Measurements from ENCODE around the gene PIEZO2.

The PIEZO2 gene

DNA sequence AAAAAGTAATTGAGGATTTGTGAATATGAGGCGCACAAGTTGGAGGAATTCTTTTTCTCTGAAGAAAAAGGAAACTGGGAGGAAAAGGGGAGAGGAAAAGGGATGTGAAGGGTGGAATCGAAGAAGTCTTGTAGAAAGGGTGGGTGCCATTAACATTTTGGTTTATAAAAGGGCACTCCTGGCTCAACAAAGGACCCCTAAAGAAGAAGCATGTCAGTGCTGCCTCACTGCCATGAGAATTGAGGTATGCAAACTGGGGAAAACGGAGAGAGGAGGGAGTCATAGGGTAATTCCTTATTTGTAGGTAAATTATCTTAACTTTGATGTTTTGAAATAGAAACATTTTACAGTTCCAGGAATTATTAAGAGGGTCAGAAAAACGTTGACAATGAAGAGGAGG is 416.4 kb downstream of the PIEZO2 start:
- H3K4me3 ChIP-seq (ENCODE audit: low read length): no peak overlapping the region

GRCh38 chr18:10727477-10727876 is 421.9 kb downstream of the PIEZO2 start:
- H3K4me3 ChIP-seq (ENCODE audit: low read length): no peak overlapping the region
- TF ChIP-seq ZNF274 (IDR thresholded peaks at IDR 0.05; ENCODE audit: low read depth, low read length): no peak

More for the DNA sequence above, 416.4 kb downstream of the PIEZO2 start:
- no peak for TF ChIP-seq ZNF274 (IDR thresholded peaks at IDR 0.05; ENCODE audit: low read depth, low read length)

GRCh38 chr18:10726198-10727068 is 422.9 kb downstream of the PIEZO2 start:
- TF ChIP-seq ZNF274 (IDR thresholded peaks at IDR 0.05; ENCODE audit: low read depth, low read length): no peak
- peak overlapping the region; percentile 13; the same call in 1 of the 2 replicates for H3K4me3 ChIP-seq (ENCODE audit: low read length)

DNA sequence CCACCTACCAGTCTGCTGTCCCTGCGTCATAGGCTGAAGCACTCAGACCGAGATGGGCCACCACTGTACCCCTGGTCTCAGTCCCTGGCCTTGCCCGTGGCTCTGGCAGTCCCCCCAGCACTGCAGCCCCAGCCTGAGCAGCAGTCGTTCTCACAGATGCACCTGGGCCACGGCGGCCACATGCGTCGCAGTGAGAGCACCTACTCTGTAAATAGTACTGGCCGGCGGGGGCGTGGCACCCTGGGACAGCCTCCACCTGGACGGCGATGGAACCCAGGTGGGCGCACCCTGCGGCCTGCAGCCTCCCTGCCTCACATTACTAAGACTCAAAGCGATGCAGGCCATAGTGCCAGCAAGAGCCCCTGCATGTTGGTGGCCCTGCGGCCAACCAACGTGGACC is 424.7 kb downstream of the PIEZO2 start:
- TF ChIP-seq ZNF274 (IDR thresholded peaks at IDR 0.05; ENCODE audit: low read depth, low read length): no peak
- no peak overlapping the region for H3K4me3 ChIP-seq (ENCODE audit: low read length)

DNA sequence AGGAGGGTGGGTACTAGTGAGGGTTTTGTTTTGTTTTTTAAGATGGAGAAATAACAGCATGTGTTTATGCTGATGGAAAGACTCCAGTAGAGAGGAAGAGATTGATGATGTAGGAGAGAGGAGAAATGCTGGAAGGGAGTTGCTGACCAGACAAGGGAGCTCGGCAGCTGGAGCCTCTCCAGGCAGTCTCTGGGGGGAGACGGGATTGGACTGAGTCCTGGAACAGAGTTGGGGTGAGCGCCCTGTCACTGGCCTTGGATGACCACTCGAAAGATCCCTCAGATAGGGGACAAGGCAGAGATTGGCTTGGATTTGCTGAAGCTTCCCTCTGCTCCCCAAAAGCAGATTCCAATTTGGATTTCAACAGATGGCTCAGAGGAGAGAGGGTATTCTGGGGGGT is 425.9 kb downstream of the PIEZO2 start:
- H3K4me3 ChIP-seq (ENCODE audit: low read length): no peak overlapping the region
- TF ChIP-seq ZNF274 (IDR thresholded peaks at IDR 0.05; ENCODE audit: low read depth, low read length): no peak

GRCh38 chr18:10718809-10719208 is 430.6 kb downstream of the PIEZO2 start:
- no peak overlapping the region for H3K4me3 ChIP-seq (ENCODE audit: low read length)
- TF ChIP-seq ZNF274 (IDR thresholded peaks at IDR 0.05; ENCODE audit: low read depth, low read length): no peak

GRCh38 chr18:10715791-10716190 is 433.6 kb downstream of the PIEZO2 start:
- TF ChIP-seq ZNF274 (IDR thresholded peaks at IDR 0.05; ENCODE audit: low read depth, low read length): no peak

GRCh38 chr18:10713409-10713808 is 436.0 kb downstream of the PIEZO2 start:
- no peak for TF ChIP-seq ZNF274 (IDR thresholded peaks at IDR 0.05; ENCODE audit: low read depth, low read length)
- no peak overlapping the region for H3K4me3 ChIP-seq (ENCODE audit: low read length)

More at GRCh38 chr18:10715791-10716190, 433.6 kb downstream of the PIEZO2 start:
- no peak overlapping the region for H3K4me3 ChIP-seq (ENCODE audit: low read length)

DNA sequence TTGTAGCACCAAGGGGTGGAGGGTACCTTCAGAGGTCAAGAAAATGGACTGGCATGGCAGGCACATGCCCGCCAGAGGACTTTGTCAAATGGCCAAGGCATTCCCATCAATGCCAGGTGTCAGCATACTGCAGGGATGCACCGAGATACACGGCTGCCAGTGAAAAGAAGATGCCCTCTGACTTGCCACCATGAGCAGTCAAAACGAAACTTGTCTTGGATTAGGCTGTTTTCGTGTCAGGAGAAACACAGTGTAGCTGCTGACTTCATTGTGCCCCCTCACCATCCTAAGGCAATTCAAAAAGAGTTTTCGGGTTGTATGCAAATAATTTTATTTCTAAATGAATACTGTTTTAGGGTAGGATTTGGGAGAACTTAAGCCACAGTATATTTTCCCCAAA is 442.1 kb downstream of the PIEZO2 start:
- H3K4me3 ChIP-seq (ENCODE audit: low read length): no peak overlapping the region
- TF ChIP-seq ZNF274 (IDR thresholded peaks at IDR 0.05; ENCODE audit: low read depth, low read length): no peak

DNA sequence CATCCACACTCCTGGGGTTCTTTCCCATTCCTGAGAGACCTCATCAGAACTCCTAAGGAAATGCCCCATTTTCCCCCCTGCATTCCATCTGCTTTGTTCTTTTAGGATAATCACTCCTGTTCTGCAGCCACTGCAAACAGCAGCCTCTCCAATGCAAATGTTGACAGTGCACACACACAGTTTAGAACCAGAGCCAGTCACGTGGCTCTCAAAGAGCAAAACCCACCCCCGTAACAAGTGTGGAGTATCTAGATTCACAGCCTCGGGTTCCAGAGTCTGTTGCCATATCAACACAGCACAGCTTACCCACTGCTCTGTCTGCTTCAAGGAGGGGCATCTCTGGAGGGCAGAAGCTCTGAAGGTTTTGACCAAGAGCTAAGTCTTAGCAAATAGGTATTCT is 443.6 kb downstream of the PIEZO2 start:
- no peak overlapping the region for H3K4me3 ChIP-seq (ENCODE audit: low read length)
- TF ChIP-seq ZNF274 (IDR thresholded peaks at IDR 0.05; ENCODE audit: low read depth, low read length): no peak

DNA sequence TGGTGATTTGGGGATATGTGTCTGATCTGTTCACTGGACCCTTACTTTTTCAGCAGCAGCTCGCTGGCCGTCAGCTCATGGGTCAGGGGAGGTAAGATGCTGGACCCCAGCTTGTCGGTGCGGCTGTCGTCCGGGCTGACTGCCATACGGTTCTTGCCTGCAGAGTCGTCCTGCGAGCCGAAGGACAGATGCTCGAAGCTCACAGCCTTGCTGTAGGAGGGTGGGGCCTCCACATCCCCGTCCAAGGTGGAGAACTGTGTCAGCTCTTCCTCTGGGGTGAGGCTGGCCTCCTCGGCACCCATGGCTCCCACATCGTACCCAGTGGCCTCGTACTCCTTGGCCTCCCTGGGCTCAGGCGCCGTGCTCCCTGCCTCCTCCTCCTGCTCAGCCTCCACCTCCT is 444.1 kb downstream of the PIEZO2 start:
- TF ChIP-seq ZNF274 (IDR thresholded peaks at IDR 0.05; ENCODE audit: low read depth, low read length): no peak
- no peak overlapping the region for H3K4me3 ChIP-seq (ENCODE audit: low read length)

DNA sequence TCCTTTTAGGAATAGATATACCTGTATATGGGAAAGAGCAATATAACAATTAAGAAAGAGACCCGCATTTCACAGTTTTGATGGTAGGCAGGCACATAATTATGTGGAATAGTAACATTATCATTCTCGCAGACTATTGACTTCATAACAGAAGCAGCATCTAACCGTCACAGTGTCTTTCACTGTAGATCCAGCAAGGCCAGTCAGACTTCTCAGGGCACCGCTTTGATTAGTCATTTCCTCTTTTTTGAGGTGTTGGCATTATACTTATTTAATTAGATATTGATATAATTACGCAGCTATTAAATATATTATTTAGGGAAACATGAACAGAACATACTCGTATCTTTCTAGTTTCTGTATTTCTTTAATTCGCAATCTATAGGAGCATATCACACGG is 447.2 kb downstream of the PIEZO2 start:
- TF ChIP-seq ZNF274 (IDR thresholded peaks at IDR 0.05; ENCODE audit: low read depth, low read length): no peak
- no peak overlapping the region for H3K4me3 ChIP-seq (ENCODE audit: low read length)

- TF ChIP-seq ZNF274 (IDR thresholded peaks at IDR 0.05; ENCODE audit: low read depth, low read length): no peak
- H3K4me3 ChIP-seq (ENCODE audit: low read length): no peak overlapping the region
These were observed 459.0 kb downstream of the PIEZO2 start for GRCh38 chr18:10690366-10690765.

DNA sequence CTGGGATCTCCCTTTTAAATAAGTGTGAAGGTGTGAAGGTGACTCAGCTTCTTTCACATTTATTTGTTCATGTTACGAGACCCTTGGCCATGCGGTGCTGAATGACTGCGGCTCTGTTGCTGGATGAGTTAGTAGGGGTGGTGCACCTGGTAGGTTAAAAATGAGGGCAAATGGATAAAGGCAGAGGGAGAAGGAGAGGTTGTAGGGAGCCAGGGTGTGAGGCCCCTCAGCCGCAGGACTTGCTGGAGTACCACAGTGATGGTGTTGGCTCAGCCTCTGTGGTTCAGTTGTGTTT is 459.4 kb downstream of the PIEZO2 start:
- H3K4me3 ChIP-seq (ENCODE audit: low read length): no peak overlapping the region
- no peak for TF ChIP-seq ZNF274 (IDR thresholded peaks at IDR 0.05; ENCODE audit: low read depth, low read length)

- H3K4me3 ChIP-seq (ENCODE audit: low read length): no peak overlapping the region
- TF ChIP-seq ZNF274 (IDR thresholded peaks at IDR 0.05; ENCODE audit: low read depth, low read length): no peak
These were observed 459.9 kb downstream of the PIEZO2 start for GRCh38 chr18:10689236-10690034.

All from GM08714 (cell line).